SJCRH30 (cell line): Measurements from ENCODE around the gene ANO4. TPM values are rescaled to one million over a fixed set of nuclear protein-coding genes. Genes with fewer than 3 reads are reported as not detected.
A peak's percentile ranks its signal among the peaks of the same experiment; 100 is the strongest.

Source experiments
- DNase-seq, 2 experiments: peaks; one replicate each; pipeline ENCODE4 v3.0.0-alpha.2; 2015 to 2020
- H3K27ac ChIP-seq: fragments of 250-450 bp; sonication (Bioruptor Pico); 2 replicates; pipeline ENCODE4 v1.5.1; 2020; ENCODE audit warnings: mild to moderate bottlenecking, moderate library complexity
- H3K27me3 ChIP-seq: fragments of 250-450 bp; sonication (Bioruptor Pico); 2 replicates; pipeline ENCODE4 v1.5.1; 2020; ENCODE audit warnings: mild to moderate bottlenecking, moderate library complexity
- H3K36me3 ChIP-seq: fragments of 250-450 bp; sonication (Bioruptor Pico); 2 replicates; pipeline ENCODE4 v1.5.1; 2020; ENCODE audit warnings: mild to moderate bottlenecking, moderate library complexity
- H3K4me1 ChIP-seq: fragments of 250-450 bp; sonication (Bioruptor Pico); 2 replicates; pipeline ENCODE4 v1.5.1; 2020; ENCODE audit warnings: mild to moderate bottlenecking, moderate library complexity
- H3K4me3 ChIP-seq: fragments of 250-450 bp; sonication (Bioruptor Pico); 2 replicates; pipeline ENCODE4 v1.5.1; 2020; ENCODE audit warnings: mild to moderate bottlenecking, moderate library complexity
- H3K9me3 ChIP-seq: fragments of 250-450 bp; sonication (Bioruptor Pico); replicated peaks from 2 replicates; pipeline ENCODE4 v1.5.1; 2020; ENCODE audit warnings: mild to moderate bottlenecking, moderate library complexity
- total RNA-seq: library from RNA; depleted of rRNA; stranded (reverse); fragments of >200 nt; shearing (Covaris generic); gene quantifications from 2 replicates; pipeline ENCODE4 v1.2.3, GENCODE V29; 2014

Gene ANO4
- total RNA-seq, 1 experiment from 2014 or later, result 0.16 TPM

DNA sequence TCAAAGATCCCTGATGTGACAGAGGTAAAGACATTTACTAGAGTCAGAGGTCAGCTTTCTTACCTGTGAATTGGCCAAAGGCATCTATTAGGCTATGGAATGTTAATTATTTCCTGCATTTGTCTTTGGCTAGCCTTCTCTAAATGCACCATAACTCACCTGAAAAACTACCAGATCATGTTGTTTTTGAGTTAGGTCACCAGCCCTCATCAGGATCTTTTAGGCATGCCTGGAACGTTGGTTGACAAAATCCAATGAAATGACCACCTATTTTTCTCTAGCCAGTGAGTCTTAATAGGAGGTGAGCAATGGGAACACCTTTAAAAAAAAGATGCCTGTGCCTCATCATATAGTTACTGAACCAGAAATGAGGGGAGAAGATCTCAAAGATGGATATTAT, 46.2 kb downstream of the ANO4 start:
- H3K27me3 ChIP-seq, result no peaks in the 10 kb centered on the region
- H3K36me3 ChIP-seq, result no peaks in the 10 kb centered on the region
- no peaks in the 10 kb centered on the region for H3K4me1 ChIP-seq
- H3K9me3 ChIP-seq, result no peaks in the 10 kb centered on the region
- no peak overlapping the region for H3K27ac ChIP-seq
- no peak overlapping the region for H3K4me3 ChIP-seq
- no peak for DNase-seq

GRCh38 chr12:100842156-100842555, 47.6 kb downstream of the ANO4 start:
- Histone ChIP-seq H3K9me3 (no peaks in the 10 kb centered on the region), H3K36me3 (no peaks in the 10 kb centered on the region), H3K27ac (no peak overlapping the region), H3K27me3 (no peaks in the 10 kb centered on the region), H3K4me3 (no peak overlapping the region), H3K4me1 (no peaks in the 10 kb centered on the region)
- DNase-seq, result peak; percentile 41 to 67

DNA sequence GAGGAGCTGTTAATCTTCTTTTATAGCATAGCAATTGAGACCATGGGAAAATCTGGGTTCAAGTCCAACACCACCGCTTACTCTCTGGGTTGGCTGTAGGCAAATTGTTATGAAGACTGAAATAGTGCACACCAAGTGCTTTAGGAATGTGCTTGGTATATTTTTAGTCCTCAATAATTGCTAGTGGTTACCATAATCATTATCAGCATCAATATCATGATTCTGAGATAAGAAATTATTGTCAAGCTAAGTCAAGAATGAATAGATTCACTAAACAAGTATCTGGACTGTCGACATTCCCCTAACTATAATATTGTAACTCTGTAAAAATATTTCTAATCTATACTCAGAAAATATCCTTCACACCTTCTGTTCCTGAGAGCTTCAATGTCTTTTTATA, 48.5 kb downstream of the ANO4 start:
- no peak for DNase-seq
- H3K27ac ChIP-seq, result no peak overlapping the region

DNA sequence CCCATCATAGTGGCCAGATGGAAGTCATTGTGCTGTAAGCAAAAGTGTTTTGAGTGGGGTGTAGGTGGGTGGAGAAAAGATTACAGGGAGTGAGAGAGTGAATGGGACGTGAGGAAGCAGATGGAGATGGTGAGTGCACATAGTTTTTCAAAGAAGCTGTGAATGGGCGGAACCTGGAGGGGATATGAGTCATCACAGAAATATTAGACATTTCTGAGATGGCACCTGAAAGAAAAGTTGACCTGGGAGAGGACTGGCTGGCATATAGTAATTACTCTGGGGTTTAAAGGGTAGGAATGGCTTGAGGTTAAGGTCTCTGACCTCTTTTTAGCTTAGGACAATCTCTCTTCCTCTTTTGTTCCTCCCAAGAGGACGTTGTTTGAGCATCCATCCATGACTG, 50.5 kb downstream of the ANO4 start:
- Histone ChIP-seq H3K9me3 (no peaks in the 10 kb centered on the region), H3K27me3 (no peaks in the 10 kb centered on the region), H3K4me1 (no peaks in the 10 kb centered on the region), H3K27ac (no peak overlapping the region), H3K36me3 (no peaks in the 10 kb centered on the region), H3K4me3 (no peak overlapping the region)
- no peak for DNase-seq

More for the DNA sequence above, 48.5 kb downstream of the ANO4 start:
- no peaks in the 10 kb centered on the region for H3K36me3 ChIP-seq
- no peaks in the 10 kb centered on the region for H3K9me3 ChIP-seq
- H3K27me3 ChIP-seq, result no peaks in the 10 kb centered on the region
- H3K4me1 ChIP-seq, result no peaks in the 10 kb centered on the region
- no peak overlapping the region for H3K4me3 ChIP-seq

DNA sequence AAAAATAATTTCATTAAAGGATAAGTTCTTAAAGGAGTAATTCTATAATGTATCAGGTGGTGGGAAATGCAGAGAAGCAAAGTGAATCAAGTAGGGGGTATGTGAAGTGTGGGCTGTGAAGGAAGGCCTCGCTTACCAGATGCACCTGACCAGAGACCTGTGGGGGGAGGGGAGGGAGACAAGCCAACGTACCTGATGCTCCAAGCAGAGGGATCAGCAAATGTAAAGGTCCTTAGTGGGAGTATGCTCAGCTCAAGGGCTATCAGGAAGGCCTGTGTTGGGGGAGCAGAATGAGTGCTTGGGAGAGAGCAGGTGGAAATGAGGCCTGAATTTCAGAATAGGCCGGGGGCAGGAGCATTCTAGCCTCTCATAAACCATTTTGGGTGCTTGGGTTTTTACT, 57.1 kb downstream of the ANO4 start:
- no peaks in the 10 kb centered on the region for H3K9me3 ChIP-seq
- H3K36me3 ChIP-seq, result no peaks in the 10 kb centered on the region
- DNase-seq, result no peak
- no peaks in the 10 kb centered on the region for H3K27me3 ChIP-seq
- H3K27ac ChIP-seq, result no peak overlapping the region
- no peaks in the 10 kb centered on the region for H3K4me1 ChIP-seq
- H3K4me3 ChIP-seq, result no peak overlapping the region

DNA sequence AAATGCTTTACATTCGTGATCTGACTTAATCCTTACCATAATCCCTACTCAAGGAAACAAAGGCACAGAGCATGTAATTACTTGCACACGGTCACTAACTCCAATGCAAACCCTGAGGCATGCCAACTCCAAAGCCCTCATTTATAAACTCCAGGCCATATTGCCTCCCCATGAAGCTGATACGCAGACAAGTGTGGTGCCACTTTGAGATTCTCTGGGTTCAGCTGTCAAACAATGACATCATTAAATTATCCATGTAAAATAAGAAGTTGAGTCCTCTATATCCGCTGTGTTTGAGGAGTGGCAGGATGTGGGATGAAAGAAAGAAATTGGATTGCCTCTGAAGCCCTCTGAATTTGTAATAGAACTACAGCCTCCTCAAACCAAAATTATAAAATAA, 62.8 kb downstream of the ANO4 start:
- H3K27ac ChIP-seq, result no peak overlapping the region
- no peaks in the 10 kb centered on the region for H3K36me3 ChIP-seq
- H3K9me3 ChIP-seq, result no peaks in the 10 kb centered on the region
- peaks cover 24% of the 10 kb centered on the region for H3K4me1 ChIP-seq
- no peaks in the 10 kb centered on the region for H3K27me3 ChIP-seq
- DNase-seq, result peak; percentile 13 to 54
- H3K4me3 ChIP-seq, result no peak overlapping the region

- no peaks in the 10 kb centered on the region for H3K27me3 ChIP-seq
- no peak for DNase-seq
- H3K27ac ChIP-seq, result 0 out of 2 replicates have a peak overlapping the region, but pooled peaks have one; percentile 9
- H3K4me1 ChIP-seq, result peaks cover 24% of the 10 kb centered on the region
- no peaks in the 10 kb centered on the region for H3K9me3 ChIP-seq
- H3K36me3 ChIP-seq, result no peaks in the 10 kb centered on the region
- H3K4me3 ChIP-seq, result no peak overlapping the region
Observed at GRCh38 chr12:100857971-100858370, 63.4 kb downstream of the ANO4 start.

DNA sequence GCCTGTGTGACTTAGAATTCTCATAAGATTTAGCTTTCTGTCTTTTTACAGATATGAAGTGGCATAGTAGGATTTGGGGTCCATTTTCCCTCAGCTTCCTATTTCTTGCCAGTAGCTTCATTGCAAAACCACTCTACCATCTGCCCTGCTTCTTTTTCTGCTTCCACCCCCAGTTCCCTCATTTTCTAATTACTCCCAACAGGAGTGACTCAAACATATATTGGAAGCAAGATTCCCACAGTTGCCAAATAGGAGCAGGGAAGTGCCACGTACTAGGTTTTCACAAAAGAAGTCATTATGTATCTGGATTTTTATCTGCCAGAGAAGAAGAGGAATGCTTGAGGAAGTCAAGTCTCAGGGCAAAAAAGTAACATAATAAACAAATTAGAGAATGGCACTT, 64.1 kb downstream of the ANO4 start:
- H3K27me3 ChIP-seq, result no peaks in the 10 kb centered on the region
- no peak for DNase-seq
- no peak overlapping the region for H3K4me3 ChIP-seq
- no peak overlapping the region for H3K27ac ChIP-seq
- H3K4me1 ChIP-seq, result peaks cover 24% of the 10 kb centered on the region
- no peaks in the 10 kb centered on the region for H3K36me3 ChIP-seq
- H3K9me3 ChIP-seq, result no peaks in the 10 kb centered on the region

- Histone ChIP-seq H3K36me3 (no peaks in the 10 kb centered on the region), H3K27ac (no peak overlapping the region), H3K9me3 (no peaks in the 10 kb centered on the region), H3K4me1 (peaks cover 24% of the 10 kb centered on the region), H3K27me3 (no peaks in the 10 kb centered on the region), H3K4me3 (no peak overlapping the region)
- peak; percentile 21 to 51 for DNase-seq
Observed at GRCh38 chr12:100859063-100859627, 64.6 kb downstream of the ANO4 start.

- H3K4me3 ChIP-seq, result no peak overlapping the region
- no peak for DNase-seq
- H3K27ac ChIP-seq, result no peak overlapping the region
- no peaks in the 10 kb centered on the region for H3K36me3 ChIP-seq
- H3K27me3 ChIP-seq, result no peaks in the 10 kb centered on the region
- no peaks in the 10 kb centered on the region for H3K9me3 ChIP-seq
- H3K4me1 ChIP-seq, result peaks cover 24% of the 10 kb centered on the region
Observed at GRCh38 chr12:100860611-100861010, 66.0 kb downstream of the ANO4 start.

GRCh38 chr12:100862676-100863075, 68.1 kb downstream of the ANO4 start:
- no peaks in the 10 kb centered on the region for H3K36me3 ChIP-seq
- H3K27me3 ChIP-seq, result no peaks in the 10 kb centered on the region
- no peaks in the 10 kb centered on the region for H3K9me3 ChIP-seq
- no peak overlapping the region for H3K27ac ChIP-seq
- H3K4me1 ChIP-seq, result peaks cover 17% of the 10 kb centered on the region
- no peak overlapping the region for H3K4me3 ChIP-seq
- no peak for DNase-seq

DNA sequence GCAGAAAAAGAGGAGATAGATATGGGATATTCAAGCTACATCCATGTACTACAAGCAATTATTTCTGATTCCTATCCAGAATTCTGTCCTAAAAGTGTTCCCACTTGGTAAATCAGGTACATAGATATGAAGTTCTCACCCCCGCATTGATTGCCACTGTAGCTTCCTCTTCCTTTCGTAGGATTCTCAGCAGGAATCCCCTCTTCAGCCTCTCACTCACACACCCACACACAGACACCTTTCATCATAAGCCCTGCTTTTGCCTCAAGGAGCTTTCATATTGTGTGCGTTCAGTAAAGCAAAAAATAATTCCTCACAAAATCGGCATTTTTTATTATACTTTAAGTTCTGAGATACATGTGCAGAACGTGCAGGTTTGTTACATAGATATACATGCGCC, 69.8 kb downstream of the ANO4 start:
- DNase-seq, result no peak

DNA sequence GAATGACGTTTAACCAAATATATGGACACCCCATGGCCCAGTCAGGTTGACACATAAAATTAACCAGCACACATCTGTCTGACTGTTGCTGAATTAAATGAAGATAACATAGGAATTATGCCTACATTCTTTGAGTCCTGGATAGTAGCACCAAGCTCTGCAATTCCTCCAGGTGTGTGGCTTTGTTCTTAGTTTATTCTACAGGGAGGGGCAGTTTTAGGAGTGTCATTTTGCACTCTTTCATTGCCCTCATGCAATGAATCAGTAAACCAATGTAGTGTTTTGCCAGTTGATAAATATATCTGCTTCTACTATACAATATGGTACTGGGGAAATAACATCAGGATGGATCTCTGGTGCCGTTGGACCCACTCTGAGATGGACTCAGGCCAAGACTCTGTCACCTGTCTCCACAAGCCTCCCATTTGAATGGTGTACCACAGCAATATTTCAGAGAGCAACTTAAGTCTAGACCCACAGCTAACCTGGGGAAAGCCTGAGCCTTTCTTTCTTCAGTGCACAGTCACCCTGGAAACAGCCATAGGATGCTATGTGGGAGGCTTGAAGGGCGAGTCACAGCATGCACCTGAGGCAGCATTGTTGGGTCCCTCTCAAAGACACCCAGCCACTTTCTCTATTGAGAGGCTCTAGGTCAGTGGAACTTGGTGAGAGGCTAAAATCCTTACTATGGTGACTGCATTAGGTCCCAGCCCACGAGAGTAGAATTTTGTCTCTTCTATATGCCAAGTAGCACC, 73.2 kb downstream of the ANO4 start:
- no peaks in the 10 kb centered on the region for H3K4me1 ChIP-seq
- no peak for DNase-seq
- H3K36me3 ChIP-seq, result no peaks in the 10 kb centered on the region
- H3K9me3 ChIP-seq, result no peaks in the 10 kb centered on the region
- H3K4me3 ChIP-seq, result no peak overlapping the region
- H3K27ac ChIP-seq, result no peak overlapping the region
- no peaks in the 10 kb centered on the region for H3K27me3 ChIP-seq

More for the DNA sequence above, 69.8 kb downstream of the ANO4 start:
- Histone ChIP-seq H3K36me3 (no peaks in the 10 kb centered on the region), H3K27ac (no peak overlapping the region), H3K9me3 (no peaks in the 10 kb centered on the region), H3K27me3 (no peaks in the 10 kb centered on the region), H3K4me3 (no peak overlapping the region), H3K4me1 (peaks cover 2% of the 10 kb centered on the region)

- DNase-seq, result no peak
- H3K27ac ChIP-seq, result no peak overlapping the region
- no peaks in the 10 kb centered on the region for H3K4me1 ChIP-seq
- no peak overlapping the region for H3K4me3 ChIP-seq
- no peaks in the 10 kb centered on the region for H3K36me3 ChIP-seq
- H3K27me3 ChIP-seq, result no peaks in the 10 kb centered on the region
- no peaks in the 10 kb centered on the region for H3K9me3 ChIP-seq
Observed at GRCh38 chr12:100868487-100868886, 73.9 kb downstream of the ANO4 start.

DNA sequence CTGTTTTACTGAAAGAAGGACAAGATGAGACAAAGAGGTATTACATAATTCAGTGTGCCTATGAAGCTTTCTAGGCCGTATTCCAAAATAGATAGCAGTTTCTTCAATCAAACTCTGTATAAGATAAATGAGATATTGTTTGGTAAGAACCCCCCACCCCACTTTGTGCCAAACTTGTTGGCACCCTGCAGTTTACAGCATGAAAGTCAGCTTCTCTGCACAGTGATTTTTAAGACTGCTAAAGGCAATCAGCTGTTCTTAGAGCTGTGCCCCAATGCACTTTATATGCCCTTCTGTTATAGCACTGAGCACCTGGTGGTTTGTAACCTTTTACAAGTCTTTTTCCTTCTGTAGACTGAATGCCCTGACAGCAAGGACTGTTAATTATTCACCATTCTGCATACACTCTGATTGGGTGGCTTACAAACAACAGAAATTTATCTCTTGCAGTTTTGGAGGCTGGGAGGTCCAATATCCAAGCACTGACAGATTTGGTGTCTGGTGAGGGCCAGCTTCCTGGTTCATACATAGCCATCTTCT, 76.7 kb downstream of the ANO4 start:
- Histone ChIP-seq H3K4me3 (no peak overlapping the region), H3K27me3 (no peaks in the 10 kb centered on the region), H3K9me3 (no peaks in the 10 kb centered on the region), H3K4me1 (no peaks in the 10 kb centered on the region), H3K36me3 (no peaks in the 10 kb centered on the region), H3K27ac (no peak overlapping the region)
- no peak for DNase-seq

GRCh38 chr12:100875156-100875555, 80.6 kb downstream of the ANO4 start:
- H3K27me3 ChIP-seq, result no peaks in the 10 kb centered on the region
- no peak overlapping the region for H3K27ac ChIP-seq
- H3K9me3 ChIP-seq, result no peaks in the 10 kb centered on the region
- H3K4me3 ChIP-seq, result no peak overlapping the region
- H3K36me3 ChIP-seq, result no peaks in the 10 kb centered on the region
- H3K4me1 ChIP-seq, result no peaks in the 10 kb centered on the region
- DNase-seq, result no peak
